Measurements from ENCODE around the gene EIPR1.

EIPR1 gene

DNA sequence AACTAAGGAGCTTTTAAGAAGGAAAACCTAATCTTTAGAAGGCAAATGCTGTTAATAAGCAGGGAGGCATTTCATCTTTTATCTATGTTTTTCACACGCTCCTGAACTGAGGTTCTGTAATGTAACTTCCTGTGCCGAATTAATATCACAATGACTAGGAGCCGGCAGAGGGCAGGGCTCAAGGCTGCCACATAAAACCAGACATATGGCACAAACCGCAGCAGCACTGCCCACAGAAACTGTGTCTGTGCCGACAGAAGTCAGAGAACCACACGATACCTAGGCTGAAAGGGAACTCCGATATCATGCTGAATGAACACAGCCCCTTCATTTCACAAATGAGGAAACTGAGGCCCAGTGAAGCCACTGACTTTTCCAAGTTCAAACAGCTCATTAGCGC, 112.1 kb downstream of the EIPR1 start:
- DNase-seq: no peak

- DNase-seq: no peak
Observed at GRCh38 chr2:3264010-3264744, 113.4 kb downstream of the EIPR1 start.

GRCh38 chr2:3263487-3263886, 114.1 kb downstream of the EIPR1 start:
- no peak for DNase-seq

DNA sequence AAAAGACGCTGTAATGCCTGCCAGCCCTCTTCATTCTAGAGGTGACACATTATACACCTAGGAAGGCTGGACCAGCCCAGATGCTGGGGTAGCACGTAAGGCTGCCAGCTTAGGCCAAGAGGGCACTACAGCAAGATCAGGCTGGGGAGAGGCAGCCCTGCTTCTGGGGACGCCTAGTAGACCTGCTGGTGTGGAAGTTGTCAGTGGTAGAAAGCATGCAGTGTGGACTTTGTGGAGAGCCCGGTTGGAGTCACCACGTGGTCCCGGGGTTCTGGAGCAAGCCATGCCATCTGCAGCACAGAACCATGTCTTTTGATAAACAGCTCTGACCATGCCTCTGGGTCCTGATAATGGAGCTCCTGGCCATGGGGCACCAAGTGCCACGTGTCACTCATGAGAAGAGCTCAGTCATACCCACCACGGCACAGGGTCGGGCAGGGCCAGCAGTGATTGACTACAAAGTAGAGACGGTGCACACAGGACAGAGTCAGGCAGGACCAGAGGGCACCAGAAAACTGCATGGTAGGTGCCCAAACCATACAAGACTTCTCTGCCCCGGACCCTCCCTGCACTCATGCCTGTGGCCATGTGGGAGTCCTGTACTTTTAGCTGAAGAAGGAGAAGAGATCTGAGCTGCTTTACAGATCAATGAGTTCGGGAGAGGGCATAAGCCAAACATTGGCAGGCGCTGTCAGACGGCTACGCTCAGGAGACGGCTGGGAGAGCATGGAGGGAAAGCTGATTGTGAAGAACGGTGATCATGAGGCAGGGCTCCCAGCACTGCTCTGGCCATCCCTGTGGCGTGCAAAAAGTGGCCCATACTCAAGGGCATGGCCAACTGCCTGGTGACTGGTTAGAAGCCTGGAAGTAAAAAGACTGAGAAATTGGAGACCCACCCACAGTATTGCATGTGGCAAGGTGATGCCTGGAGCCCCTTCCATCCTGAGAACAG, 114.9 kb downstream of the EIPR1 start:
- DNase-seq: no peak

DNA sequence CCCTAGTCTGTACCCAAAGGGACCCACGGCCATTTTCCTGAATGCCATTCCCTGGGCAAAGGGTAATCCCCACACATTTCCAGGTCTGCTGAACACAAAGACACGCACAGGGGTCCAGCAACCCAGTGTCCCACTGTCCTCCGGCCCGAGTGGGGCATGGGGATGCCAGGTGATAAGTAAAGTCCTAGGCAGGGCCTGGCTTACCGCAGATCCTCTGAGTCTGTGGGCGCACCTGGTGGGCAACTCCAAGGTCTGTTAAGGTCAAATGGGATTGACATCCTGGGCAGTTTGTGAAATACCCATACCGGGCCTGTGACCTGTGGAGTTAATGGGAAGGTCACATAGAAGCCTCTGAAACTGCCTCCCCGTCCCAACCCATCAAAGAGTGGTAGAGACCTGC, 116.1 kb downstream of the EIPR1 start:
- DNase-seq: no peak

- DNase-seq: no peak
Observed at GRCh38 chr2:3260959-3261358, 116.7 kb downstream of the EIPR1 start.

DNA sequence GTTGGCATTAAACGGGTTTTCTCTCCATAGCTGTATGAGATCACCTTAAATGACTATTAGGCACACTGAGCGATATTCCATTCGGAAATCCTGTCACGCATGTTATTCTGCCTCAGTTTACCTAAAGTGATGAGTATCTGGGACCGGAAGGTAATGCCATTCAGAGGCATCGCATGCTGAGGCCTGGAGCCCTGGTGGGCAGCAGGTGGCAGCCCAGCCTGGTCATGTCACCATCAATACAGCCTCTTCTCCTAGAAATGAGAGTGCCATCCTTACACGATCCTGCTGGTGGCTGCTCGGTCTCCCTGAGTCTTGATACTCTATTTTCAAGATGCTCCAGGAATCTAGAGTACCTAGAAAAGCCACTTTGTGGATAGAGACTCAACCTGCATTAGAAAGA, 119.8 kb downstream of the EIPR1 start:
- no peak for DNase-seq

DNA sequence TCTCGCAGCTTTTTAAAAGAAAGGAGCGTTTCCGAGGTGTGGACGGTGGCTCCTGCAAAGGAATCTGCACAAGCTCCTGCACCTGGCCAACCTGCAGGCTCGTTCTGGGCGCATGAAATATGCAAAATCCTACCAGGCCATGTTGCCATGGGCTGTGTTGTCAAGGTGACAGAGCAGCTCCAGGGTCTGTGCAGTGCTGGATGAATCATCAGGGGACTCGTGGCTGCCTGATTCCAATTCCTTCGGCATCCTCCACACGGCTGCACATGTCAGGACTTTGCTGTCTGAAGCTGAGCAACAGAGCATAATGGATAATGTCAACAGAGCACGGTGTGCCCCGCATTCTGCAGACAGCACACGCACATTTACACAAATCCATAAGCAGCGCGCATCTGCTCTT, 120.5 kb downstream of the EIPR1 start:
- no peak for DNase-seq

GRCh38 chr2:3256605-3257004, 121.0 kb downstream of the EIPR1 start:
- no peak for DNase-seq

DNA sequence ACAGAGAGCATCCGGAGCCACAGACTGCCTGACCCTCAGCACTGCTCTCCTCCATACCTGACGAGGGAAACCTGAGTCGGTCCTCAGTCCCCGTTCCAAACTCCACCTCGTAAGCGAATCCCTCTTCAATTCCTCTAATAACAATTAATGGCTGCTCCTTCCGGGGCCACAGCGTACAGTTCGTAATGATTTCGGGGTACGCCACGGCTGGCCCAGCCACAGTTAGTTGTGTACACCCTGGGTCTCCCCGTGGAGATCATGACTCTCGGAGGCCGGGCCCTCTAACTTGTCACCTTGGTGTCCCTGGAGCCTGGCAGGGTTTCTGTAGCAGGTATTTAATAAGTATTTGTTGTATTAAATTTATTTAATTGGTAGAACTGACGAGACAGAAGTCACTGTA, 121.5 kb downstream of the EIPR1 start:
- no peak for DNase-seq

GRCh38 chr2:3254442-3254941, 123.1 kb downstream of the EIPR1 start:
- DNase-seq: no peak

- DNase-seq: no peak
Observed at GRCh38 chr2:3253913-3254441, 123.6 kb downstream of the EIPR1 start.

- no peak for DNase-seq
Observed at GRCh38 chr2:3251946-3252345, 125.7 kb downstream of the EIPR1 start.

DNA sequence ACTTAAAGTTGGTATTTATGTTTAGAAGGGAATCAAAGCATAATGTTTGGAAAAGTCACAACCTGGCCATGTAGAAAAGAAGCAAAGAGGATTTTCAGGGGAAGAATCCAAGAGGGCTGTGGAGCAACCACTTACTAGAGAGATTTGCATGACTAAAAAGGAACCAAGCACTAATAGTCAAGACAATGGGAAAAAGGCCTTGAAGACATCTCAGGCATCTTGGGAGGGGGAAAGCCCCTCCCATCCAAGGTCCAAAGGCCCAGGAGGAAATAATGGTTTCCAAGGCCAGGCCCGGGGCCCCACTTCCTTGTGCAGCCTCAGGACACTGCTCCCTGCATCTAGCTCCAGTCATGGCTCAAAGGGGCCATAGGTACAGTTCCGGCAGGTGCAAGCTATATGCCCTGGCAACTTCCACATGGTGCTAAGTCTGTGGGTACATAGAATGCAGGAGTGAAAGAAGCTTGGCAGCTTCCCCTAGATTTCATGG, 128.1 kb downstream of the EIPR1 start:
- no peak for DNase-seq

GRCh38 chr2:3248754-3249475, 128.7 kb downstream of the EIPR1 start:
- no peak for DNase-seq

DNA sequence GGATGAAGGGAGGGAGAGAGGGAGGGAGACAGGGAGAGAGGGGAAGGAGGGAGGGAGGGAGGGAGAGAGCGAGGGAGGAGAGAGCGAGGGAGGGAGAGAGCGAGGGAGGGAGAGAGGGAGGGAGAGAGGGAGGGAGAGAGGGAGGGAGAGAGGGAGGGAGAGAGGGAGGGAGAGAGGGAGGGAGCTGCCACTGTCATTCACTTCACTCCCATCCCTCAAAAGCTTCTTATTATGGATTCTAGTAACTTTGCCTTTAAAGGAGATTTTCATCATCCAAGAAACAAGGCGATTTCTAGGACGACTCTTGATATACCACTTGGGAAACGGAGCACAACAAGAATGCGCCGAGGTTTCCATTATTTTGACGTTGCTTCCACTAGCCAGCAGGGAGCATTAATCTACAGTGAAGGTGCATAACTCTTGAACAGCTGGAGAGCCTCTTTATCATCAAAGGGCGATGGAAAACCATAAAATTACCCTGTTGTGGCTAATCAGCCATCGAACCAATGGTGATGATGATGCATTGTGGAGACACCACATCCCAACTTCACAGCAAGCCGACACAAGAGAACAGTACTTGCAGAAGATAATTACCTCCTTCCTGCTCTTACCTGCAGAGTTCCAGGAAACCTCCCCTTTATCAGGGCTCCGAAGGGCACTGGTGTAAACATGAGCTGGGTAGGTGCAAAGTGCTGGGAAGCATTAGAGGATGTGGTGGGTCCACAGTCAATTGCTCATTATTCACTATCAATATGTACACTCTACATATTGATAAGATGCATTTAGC, 130.5 kb downstream of the EIPR1 start:
- peak; percentile 64 for DNase-seq

DNA sequence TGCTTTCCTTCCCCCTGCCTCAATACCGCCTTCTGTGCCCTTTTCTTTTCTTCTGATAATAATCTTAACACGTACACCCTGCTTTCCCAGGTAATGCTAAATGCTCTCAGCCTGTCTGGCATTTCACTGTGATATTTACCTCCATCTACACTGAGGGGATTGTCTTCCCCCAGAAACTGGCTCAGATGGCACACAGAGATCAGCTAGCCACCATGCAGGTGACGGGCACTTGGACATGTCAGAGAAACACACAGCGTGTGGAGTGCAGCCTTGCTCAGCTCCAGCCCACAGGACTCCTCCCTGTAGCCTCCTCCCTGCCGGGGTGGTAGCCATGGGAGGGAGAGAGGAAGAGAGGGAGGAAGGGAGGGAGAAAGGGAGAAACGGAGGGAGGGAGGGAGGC, 131.2 kb downstream of the EIPR1 start:
- DNase-seq: no peak

- no peak for DNase-seq
Observed at GRCh38 chr2:3244486-3244885, 133.1 kb downstream of the EIPR1 start.

DNA sequence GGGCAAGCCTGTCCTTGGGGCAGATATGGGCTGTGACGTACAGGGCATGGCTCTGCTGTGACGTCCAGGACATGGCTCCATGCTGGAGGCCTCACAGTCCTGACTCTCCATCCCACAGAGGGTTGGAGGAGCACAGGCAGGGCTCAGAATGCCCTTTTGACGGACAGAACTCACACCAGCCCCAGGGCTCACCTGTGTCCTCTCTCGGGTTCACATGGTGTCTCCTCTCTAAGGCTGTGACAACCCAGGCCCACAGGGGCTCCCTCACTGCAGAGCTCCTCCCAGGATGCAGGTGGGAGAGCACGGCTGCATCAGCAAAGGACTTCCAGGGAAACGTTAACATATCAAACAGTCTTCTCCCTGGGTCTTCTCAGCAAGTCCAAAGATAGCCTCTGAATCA, 133.8 kb downstream of the EIPR1 start:
- no peak for DNase-seq

DNA sequence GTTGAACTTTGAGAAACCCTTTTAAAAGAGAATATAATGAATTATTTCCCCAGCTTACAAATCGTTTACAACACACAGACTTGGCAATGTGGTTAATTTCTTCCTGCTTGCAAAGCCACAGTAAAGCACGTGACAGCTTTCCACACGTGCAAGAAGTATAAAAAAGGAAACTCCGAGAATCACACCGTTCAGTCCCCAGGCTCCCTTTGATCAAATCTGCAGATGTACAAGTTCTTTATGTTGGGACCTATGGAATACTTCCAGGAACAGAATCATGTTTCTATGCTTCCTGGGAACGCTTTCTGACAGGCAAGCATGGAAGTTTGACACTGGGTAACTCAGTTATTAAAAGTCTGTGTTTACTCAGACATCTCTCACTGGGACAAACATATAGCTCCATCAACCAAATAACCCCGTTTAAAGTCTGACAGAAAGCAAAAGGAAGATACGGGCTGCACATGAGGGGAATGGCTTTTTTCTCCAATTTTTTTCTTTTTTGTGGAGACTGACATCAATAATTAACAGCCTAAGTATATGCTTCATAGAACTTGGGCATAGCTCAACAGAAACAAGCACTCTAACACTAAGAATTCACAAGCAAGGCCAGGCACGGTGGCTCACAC, 134.8 kb downstream of the EIPR1 start:
- no peak for DNase-seq

- no peak for DNase-seq
Observed at GRCh38 chr2:3241971-3242746, 135.5 kb downstream of the EIPR1 start.

Measured in NCI-H2227 treated with DMSO at 0.1 percent for 48 hours (cell line).